HCT116 (cell line): ENCODE measurements around the gene PCDHGB2. TPM values are rescaled to one million over a fixed set of nuclear protein-coding genes. Genes with fewer than 3 reads are reported as not detected.
"Not testable (repeated sequence)": the region's sequence is repeated elsewhere in the genome, so short reads cannot be mapped to it uniquely, and the experiment has no call there.

Source experiments
- ATAC-seq: fragments of 200-7000 bp; cut with Tn5 transposase; 2 replicates; pipeline ENCODE4 v1.9.1; 2020; ENCODE audit warnings: mild to moderate bottlenecking, moderate library complexity
- BruUV-seq: library from RNA; stranded (reverse); fragments of 400-500 nt; replicated peaks from 2 replicates; lab custom pipeline; 2021; lab: Mats Ljungman, UMichigan
- CTCF ChIA-PET: fragments of 300-600 bp; sonication (Branson Sonifier 250); formaldehyde crosslinking; loops from one replicate; lab custom pipeline; 2021; ENCODE audit warnings: antibody characterized with exemption; lab: Charles Lee
- POLR2A ChIA-PET: fragments of 300-600, 350-600 bp; sonication (Branson Sonifier 250); formaldehyde crosslinking; loops from one replicate; lab custom pipeline; 2021; ENCODE audit warnings: antibody characterized with exemption; lab: Charles Lee
- RAD21 ChIA-PET, 2 experiments: fragments of 300-600 bp; sonication (Branson Sonifier 250); formaldehyde crosslinking; loops; one replicate each; lab custom pipeline; 2023; ENCODE audit warnings: low total read pairs in 2 of 2; ENCODE audit not compliant: uncharacterized antibody in 2 of 2, unreplicated experiment in 2 of 2, low non-redundant PET in 1 of 2; lab: Charles Lee
- DNase-seq: peaks from one replicate; pipeline ENCODE4 v3.0.0-alpha.2; 2010; ENCODE audit warnings: low read depth, low spot score
- H2AFZ ChIP-seq: fragments of 200-600 bp; shearing (Covaris generic), sonication (generic); 2 replicates; pipeline ENCODE4 v1.6.1; 2017; ENCODE audit warnings: low read depth, mixed run types, mixed read lengths, antibody characterized with exemption, low read length; ENCODE audit not compliant: poor library complexity, severe bottlenecking
- H3K27ac ChIP-seq: 2 replicates; pipeline ENCODE4 v1.5.1; 2012; ENCODE audit warnings: low read depth, low read length
- H3K27me3 ChIP-seq: fragments of 200-600 bp; sonication (generic); 2 replicates; pipeline ENCODE4 v1.6.1; 2016; ENCODE audit warnings: mixed run types, low read length, mixed read lengths; ENCODE audit not compliant: insufficient read depth
- H3K36me3 ChIP-seq, 2 experiments: fragments of 200-500 bp in 1 of 2; fragments of 200-600 bp in 1 of 2; sonication (Bioruptor generic) in 1 of 2; sonication (generic) in 1 of 2; 2 replicates each; pipeline versions ENCODE4 v1.5.1 to v1.6.1; 2014 to 2016; ENCODE audit warnings: low read length in 2 of 2, inconsistent platforms in 1 of 2, mixed read lengths in 1 of 2, mixed run types in 1 of 2; ENCODE audit not compliant: insufficient read depth in 2 of 2, control insufficient read depth in 1 of 2
- H3K4me1 ChIP-seq, 2 experiments: fragments of 200-600 bp in 1 of 2; sonication (generic) in 1 of 2; 2 replicates each; pipeline versions ENCODE4 v1.5.1 to v1.6.1; 2012 to 2017; ENCODE audit warnings: low read length in 2 of 2, inconsistent platforms in 1 of 2, mild to moderate bottlenecking in 1 of 2, mixed read lengths in 1 of 2, mixed run types in 1 of 2, moderate library complexity in 1 of 2; ENCODE audit not compliant: insufficient read depth in 2 of 2, control insufficient read depth in 1 of 2
- H3K4me2 ChIP-seq: fragments of 200-600 bp; sonication (generic); 2 replicates; pipeline ENCODE4 v1.6.1; 2017; ENCODE audit warnings: mixed run types, low read length, mixed read lengths
- H3K4me3 ChIP-seq, 2 experiments: fragments of 200-600 bp in 1 of 2; sonication (generic) in 1 of 2; replicated peaks in 1 of 2; 2 replicates each; pipeline ENCODE4 v1.5.1; 2011 to 2016; ENCODE audit warnings: low read length in 2 of 2, control low read depth in 1 of 2, low read depth in 1 of 2, mild to moderate bottlenecking in 1 of 2, mixed read lengths in 1 of 2, mixed run types in 1 of 2
- H3K79me2 ChIP-seq: fragments of 200-600 bp; sonication (generic); 2 replicates; pipeline ENCODE4 v1.6.1; 2017; ENCODE audit warnings: mild to moderate bottlenecking, mixed run types, low read length, moderate library complexity, mixed read lengths; ENCODE audit not compliant: insufficient read depth
- H3K9ac ChIP-seq: fragments of 200-600 bp; sonication (generic); 2 replicates; pipeline ENCODE4 v1.6.1; 2016; ENCODE audit warnings: low read length, mixed read lengths
- H3K9me2 ChIP-seq: fragments of 200-600 bp; sonication (generic), shearing (Covaris generic); 2 replicates; pipeline ENCODE4 v1.6.1; 2017; ENCODE audit warnings: mixed run types, mild to moderate bottlenecking, moderate library complexity; ENCODE audit not compliant: insufficient read depth
- H3K9me3 ChIP-seq, 2 experiments: fragments of 200-500 bp in 1 of 2; fragments of 200-600 bp in 1 of 2; sonication (Bioruptor generic) in 1 of 2; sonication (generic) in 1 of 2; 2 replicates each; pipeline ENCODE4 v1.6.1; 2014 to 2017; ENCODE audit warnings: low read length in 2 of 2, mixed read lengths in 2 of 2, inconsistent platforms in 1 of 2, low read depth in 1 of 2, mild to moderate bottlenecking in 1 of 2, mixed run types in 1 of 2, moderate library complexity in 1 of 2; ENCODE audit not compliant: control insufficient read depth in 1 of 2, insufficient read depth in 1 of 2
- H4K20me1 ChIP-seq: fragments of 200-600 bp; sonication (generic), shearing (Covaris generic); 2 replicates; pipeline ENCODE4 v1.6.1; 2017; ENCODE audit warnings: mixed run types, mild to moderate bottlenecking, moderate library complexity; ENCODE audit not compliant: insufficient read depth
- CBX3 ChIP-seq: IDR thresholded peaks from 2 replicates; pipeline ENCODE4 v1.6.1; 2012; ENCODE audit warnings: low read depth
- EZH2 ChIP-seq: fragments of 200-600 bp; sonication (generic); IDR thresholded peaks from 2 replicates; pipeline ENCODE4 v1.6.1; 2017; ENCODE audit warnings: antibody characterized with exemption, mixed run types
- EZH2phosphoT487 ChIP-seq: fragments of 200-600 bp; IDR thresholded peaks from 2 replicates; pipeline ENCODE4 v1.6.1; 2018; ENCODE audit warnings: antibody characterized with exemption, borderline replicate concordance
- JUND ChIP-seq: IDR thresholded peaks from 2 replicates; pipeline ENCODE4 v1.6.1; 2012
- POLR2A ChIP-seq: IDR thresholded peaks from 2 replicates; pipeline ENCODE4 v1.7.0; 2011; ENCODE audit warnings: borderline replicate concordance; ENCODE audit not compliant: insufficient read depth, insufficient read length; ENCODE audit errors: extremely low read depth
- POLR2AphosphoS5 ChIP-seq: IDR thresholded peaks from 2 replicates; pipeline ENCODE4 v1.6.1; 2011; ENCODE audit warnings: mild to moderate bottlenecking, low read depth, low read length, moderate library complexity
- RAD21 ChIP-seq: IDR thresholded peaks from 2 replicates; pipeline ENCODE4 v1.6.1; 2012; ENCODE audit warnings: low read depth, mild to moderate bottlenecking
- intact Hi-C: fragments of 100-400 bp; cut with micrococcal nuclease; formaldehyde crosslinking; loops from 2 replicates; pipeline ENCODE4 v1.10.0; 2022
- total RNA-seq: library from RNA; stranded (reverse); gene quantifications from one replicate; pipeline ENCODE4 v1.2.1, GENCODE V29; 2021; ENCODE audit not compliant: unreplicated experiment
- TF ChIP-seq, protein P1 (sequence below), 3 experiments: fragments of 200-600 bp in 1 of 3; sonication (generic) in 1 of 3; IDR thresholded peaks in 2 of 3; conservative IDR thresholded peaks in 1 of 3; 2 replicates each; pipeline ENCODE4 v1.5.1; 2012 to 2017; ENCODE audit warnings: low read depth in 2 of 3, low read length in 2 of 3, antibody characterized with exemption in 1 of 3, borderline replicate concordance in 1 of 3, control low read depth in 1 of 3, mild to moderate bottlenecking in 1 of 3, mixed read lengths in 1 of 3, mixed run types in 1 of 3, moderate library complexity in 1 of 3; ENCODE audit not compliant: insufficient read depth in 1 of 3
- TF ChIP-seq, protein P2 (sequence below): IDR thresholded peaks from 2 replicates; pipeline ENCODE4 v1.6.1; 2012; ENCODE audit warnings: low read depth
- TF ChIP-seq, protein P3 (sequence below): IDR thresholded peaks from 2 replicates; pipeline ENCODE4 v1.6.1; 2011; ENCODE audit warnings: mild to moderate bottlenecking, low read length, moderate library complexity; ENCODE audit not compliant: insufficient replicate concordance; ENCODE audit errors: extremely low read depth

Gene PCDHGB2
- total RNA-seq, 1 experiment from 2014 or later, result 0.34 TPM

DNA sequence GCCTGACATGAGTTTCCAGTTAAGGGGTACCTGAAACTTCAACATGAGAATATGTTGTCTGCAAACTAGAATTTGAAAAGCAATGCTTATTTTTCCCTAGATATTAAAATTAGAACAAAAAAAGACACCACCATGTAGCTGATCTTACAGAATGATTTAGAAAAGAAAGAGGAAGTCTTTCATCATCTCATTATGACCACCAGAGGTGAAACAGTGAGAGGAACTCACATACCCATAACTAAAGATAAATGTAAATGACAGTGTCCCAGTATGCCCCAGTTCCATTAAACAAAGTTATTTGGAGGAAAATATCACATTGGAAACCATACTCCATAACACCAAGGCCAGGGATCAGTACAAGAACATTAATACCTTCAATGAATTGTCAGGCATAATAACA lies 46.1 kb upstream of the PCDHGB2 start:
- H3K36me3 ChIP-seq, result peaks cover 0 to 7% of the 10 kb centered on the region in 2 experiments; a peak in 1 of 4 replicates
- no peaks in the 10 kb centered on the region for H3K4me1 ChIP-seq
- no peak overlapping the region for H3K27ac ChIP-seq
- ChIA-PET POLR2A (no interaction called here), CTCF (no interaction called here), RAD21 (no interaction called here)
- no peak overlapping the region for H3K4me3 ChIP-seq
- BruUV-seq, result no TSS peak
- H2AFZ ChIP-seq, result no peak overlapping the region
- no peak overlapping the region for H3K9ac ChIP-seq
- peaks cover 6 to 9% of the 10 kb centered on the region in 2 experiments; a peak in 3 of 4 replicates for H3K9me3 ChIP-seq
- no peak for ATAC-seq
- TF ChIP-seq RAD21 (no peak), JUND (no peak), POLR2AphosphoS5 (no peak), EZH2 (no peak), CBX3 (no peak), POLR2A (no peak), EZH2phosphoT487 (no peak)
- TF ChIP-seq, protein P1, sequence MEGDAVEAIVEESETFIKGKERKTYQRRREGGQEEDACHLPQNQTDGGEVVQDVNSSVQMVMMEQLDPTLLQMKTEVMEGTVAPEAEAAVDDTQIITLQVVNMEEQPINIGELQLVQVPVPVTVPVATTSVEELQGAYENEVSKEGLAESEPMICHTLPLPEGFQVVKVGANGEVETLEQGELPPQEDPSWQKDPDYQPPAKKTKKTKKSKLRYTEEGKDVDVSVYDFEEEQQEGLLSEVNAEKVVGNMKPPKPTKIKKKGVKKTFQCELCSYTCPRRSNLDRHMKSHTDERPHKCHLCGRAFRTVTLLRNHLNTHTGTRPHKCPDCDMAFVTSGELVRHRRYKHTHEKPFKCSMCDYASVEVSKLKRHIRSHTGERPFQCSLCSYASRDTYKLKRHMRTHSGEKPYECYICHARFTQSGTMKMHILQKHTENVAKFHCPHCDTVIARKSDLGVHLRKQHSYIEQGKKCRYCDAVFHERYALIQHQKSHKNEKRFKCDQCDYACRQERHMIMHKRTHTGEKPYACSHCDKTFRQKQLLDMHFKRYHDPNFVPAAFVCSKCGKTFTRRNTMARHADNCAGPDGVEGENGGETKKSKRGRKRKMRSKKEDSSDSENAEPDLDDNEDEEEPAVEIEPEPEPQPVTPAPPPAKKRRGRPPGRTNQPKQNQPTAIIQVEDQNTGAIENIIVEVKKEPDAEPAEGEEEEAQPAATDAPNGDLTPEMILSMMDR (IDR thresholded peaks at IDR 0.05 in 2 of 3, conservative IDR thresholded peaks at IDR 0.05 in 1 of 3; ENCODE audit: borderline replicate concordance in 1 of 3, insufficient read depth in 1 of 3, low read depth in 2 of 3, low read length in 2 of 3), result no peak
- TF ChIP-seq, protein P2, sequence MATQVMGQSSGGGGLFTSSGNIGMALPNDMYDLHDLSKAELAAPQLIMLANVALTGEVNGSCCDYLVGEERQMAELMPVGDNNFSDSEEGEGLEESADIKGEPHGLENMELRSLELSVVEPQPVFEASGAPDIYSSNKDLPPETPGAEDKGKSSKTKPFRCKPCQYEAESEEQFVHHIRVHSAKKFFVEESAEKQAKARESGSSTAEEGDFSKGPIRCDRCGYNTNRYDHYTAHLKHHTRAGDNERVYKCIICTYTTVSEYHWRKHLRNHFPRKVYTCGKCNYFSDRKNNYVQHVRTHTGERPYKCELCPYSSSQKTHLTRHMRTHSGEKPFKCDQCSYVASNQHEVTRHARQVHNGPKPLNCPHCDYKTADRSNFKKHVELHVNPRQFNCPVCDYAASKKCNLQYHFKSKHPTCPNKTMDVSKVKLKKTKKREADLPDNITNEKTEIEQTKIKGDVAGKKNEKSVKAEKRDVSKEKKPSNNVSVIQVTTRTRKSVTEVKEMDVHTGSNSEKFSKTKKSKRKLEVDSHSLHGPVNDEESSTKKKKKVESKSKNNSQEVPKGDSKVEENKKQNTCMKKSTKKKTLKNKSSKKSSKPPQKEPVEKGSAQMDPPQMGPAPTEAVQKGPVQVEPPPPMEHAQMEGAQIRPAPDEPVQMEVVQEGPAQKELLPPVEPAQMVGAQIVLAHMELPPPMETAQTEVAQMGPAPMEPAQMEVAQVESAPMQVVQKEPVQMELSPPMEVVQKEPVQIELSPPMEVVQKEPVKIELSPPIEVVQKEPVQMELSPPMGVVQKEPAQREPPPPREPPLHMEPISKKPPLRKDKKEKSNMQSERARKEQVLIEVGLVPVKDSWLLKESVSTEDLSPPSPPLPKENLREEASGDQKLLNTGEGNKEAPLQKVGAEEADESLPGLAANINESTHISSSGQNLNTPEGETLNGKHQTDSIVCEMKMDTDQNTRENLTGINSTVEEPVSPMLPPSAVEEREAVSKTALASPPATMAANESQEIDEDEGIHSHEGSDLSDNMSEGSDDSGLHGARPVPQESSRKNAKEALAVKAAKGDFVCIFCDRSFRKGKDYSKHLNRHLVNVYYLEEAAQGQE, result no peak
- TF ChIP-seq, protein P3, sequence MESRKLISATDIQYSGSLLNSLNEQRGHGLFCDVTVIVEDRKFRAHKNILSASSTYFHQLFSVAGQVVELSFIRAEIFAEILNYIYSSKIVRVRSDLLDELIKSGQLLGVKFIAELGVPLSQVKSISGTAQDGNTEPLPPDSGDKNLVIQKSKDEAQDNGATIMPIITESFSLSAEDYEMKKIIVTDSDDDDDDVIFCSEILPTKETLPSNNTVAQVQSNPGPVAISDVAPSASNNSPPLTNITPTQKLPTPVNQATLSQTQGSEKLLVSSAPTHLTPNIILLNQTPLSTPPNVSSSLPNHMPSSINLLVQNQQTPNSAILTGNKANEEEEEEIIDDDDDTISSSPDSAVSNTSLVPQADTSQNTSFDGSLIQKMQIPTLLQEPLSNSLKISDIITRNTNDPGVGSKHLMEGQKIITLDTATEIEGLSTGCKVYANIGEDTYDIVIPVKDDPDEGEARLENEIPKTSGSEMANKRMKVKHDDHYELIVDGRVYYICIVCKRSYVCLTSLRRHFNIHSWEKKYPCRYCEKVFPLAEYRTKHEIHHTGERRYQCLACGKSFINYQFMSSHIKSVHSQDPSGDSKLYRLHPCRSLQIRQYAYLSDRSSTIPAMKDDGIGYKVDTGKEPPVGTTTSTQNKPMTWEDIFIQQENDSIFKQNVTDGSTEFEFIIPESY, result no peak
- H3K27me3 ChIP-seq, result no peaks in the 10 kb centered on the region
- H4K20me1 ChIP-seq, result no peaks in the 10 kb centered on the region
- no peak for DNase-seq
- H3K4me2 ChIP-seq, result no peak overlapping the region
- H3K9me2 ChIP-seq, result no peaks in the 10 kb centered on the region
- intact Hi-C loops, result no loop called here
- peaks cover 15% of the 10 kb centered on the region for H3K79me2 ChIP-seq

DNA sequence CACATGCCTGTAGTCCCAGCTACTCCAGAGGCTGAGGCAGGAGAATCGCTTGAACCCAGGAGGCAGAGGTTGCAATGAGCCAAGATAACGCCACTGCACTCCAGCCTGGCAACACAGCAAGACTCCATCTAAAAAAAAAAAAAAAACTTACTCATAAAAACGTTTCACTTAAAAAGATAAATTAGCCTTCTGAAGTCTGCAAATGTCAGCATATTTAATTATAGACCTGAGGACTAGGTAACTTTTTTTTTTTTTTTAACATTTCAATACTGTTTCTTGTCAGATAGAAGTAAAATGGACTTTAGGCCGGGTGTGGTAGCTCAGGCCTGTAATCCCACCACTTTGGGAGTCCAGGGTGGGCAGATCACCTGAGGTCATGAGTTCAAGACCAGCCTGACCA lies 42.8 kb upstream of the PCDHGB2 start:
- H3K4me3 ChIP-seq, H4K20me1 ChIP-seq, RAD21 ChIA-PET, H2AFZ ChIP-seq, CTCF ChIA-PET, POLR2A ChIA-PET, ATAC-seq, H3K27me3 ChIP-seq, H3K9ac ChIP-seq, H3K9me2 ChIP-seq, DNase-seq, H3K4me2 ChIP-seq, intact Hi-C loops, H3K27ac ChIP-seq, BruUV-seq: not testable (repeated sequence)
- H3K36me3 ChIP-seq, result peaks cover 2 to 19% of the 10 kb centered on the region in 2 experiments; a peak in 2 of 4 replicates
- H3K4me1 ChIP-seq, result peaks cover 4 to 13% of the 10 kb centered on the region in 2 experiments; a peak in 3 of 4 replicates
- H3K79me2 ChIP-seq, result peaks cover 29% of the 10 kb centered on the region
- H3K9me3 ChIP-seq, result peaks cover 19 to 23% of the 10 kb centered on the region in 2 experiments
